Astrocyte (in vitro differentiated cells and primary cell): ENCODE data around the gene PPP1R13B.

Experiments used
- EZH2 ChIP-seq: IDR thresholded peaks from 2 replicates; pipeline ENCODE4 v1.6.1; 2012; ENCODE audit warnings: mild to moderate bottlenecking, low read length, inconsistent platforms; ENCODE audit not compliant: insufficient read depth
- TF ChIP-seq, protein P1 (sequence below): IDR thresholded peaks from 2 replicates; pipeline ENCODE4 v1.5.1; 2011; ENCODE audit warnings: low read depth, mild to moderate bottlenecking, inconsistent platforms, low read length, moderate library complexity; ENCODE audit not compliant: insufficient read depth

DNA sequence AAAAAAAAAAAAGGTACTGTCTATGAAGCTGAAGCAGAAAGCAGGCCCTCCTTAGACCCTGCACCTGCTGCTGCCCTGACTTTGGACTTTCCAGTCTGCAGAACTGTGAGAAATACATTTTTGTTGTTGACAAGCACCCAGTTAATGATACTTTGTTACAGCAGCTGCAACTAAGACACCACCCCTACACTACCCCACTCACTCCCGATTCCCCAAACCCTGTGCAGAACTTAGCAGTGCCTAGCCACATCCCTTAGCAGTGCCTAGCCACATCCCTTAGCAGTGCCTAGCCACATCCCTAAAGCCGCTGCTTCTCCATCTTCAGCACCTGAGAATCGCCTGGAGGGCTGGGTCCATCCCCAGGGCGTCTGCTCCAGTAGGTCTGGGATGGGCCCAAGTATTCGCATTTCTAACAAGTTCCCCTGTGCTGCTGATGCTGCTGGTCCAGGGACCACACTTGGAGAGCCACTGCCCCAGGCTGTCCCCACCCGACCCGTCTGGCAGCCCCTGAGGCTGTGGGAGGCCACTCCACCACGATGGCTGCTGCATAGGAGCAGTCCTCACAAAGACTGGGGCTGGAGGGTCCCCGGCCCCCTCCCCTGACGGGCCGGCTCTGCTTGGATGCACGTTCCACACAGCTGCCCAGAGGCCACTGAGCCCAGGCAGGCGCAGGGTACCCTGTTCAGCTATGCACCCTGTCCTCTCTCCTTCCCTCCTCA is 10.8 kb upstream of the PPP1R13B start:
- TF ChIP-seq EZH2, result no peak
- TF ChIP-seq, protein P1, sequence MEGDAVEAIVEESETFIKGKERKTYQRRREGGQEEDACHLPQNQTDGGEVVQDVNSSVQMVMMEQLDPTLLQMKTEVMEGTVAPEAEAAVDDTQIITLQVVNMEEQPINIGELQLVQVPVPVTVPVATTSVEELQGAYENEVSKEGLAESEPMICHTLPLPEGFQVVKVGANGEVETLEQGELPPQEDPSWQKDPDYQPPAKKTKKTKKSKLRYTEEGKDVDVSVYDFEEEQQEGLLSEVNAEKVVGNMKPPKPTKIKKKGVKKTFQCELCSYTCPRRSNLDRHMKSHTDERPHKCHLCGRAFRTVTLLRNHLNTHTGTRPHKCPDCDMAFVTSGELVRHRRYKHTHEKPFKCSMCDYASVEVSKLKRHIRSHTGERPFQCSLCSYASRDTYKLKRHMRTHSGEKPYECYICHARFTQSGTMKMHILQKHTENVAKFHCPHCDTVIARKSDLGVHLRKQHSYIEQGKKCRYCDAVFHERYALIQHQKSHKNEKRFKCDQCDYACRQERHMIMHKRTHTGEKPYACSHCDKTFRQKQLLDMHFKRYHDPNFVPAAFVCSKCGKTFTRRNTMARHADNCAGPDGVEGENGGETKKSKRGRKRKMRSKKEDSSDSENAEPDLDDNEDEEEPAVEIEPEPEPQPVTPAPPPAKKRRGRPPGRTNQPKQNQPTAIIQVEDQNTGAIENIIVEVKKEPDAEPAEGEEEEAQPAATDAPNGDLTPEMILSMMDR, result no peak
